ENCODE results near the gene KRTAP10-5.

The KRTAP10-5 gene

DNA sequence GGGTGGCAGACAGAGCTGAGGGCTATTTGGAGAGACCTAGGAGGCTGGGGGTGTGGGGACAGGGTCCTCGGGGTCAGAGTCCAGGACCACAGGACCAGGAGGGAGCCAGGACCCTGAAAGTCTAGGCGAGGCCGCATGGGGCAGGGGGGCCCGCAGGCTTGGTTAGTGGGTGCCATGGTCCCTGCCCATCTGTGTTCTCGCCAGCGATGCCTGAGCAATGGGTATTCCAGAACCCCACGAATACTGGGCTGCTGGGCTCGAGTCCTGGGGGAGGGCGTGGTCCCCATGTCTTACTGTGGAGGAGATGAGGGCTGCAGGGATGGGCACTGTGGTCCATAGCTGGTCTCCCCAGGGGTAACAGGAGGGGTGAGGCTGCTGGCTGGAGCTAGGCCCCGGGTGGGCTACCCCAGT is 9.9 kb upstream of the KRTAP10-5 start:
- Histone ChIP-seq H3K4me3 (ENCODE audit: low read length) (no peak overlapping the region), H3K27me3 (ENCODE audit: low read depth, low read length) (peaks cover 5% of the 10 kb centered on the region; the same call in 1 of the 2 replicates), H3K4me2 (ENCODE audit: low read length) (no peak overlapping the region), H4K20me1 (ENCODE audit: insufficient read depth, low read length) (no peaks in the 10 kb centered on the region), H3K27ac (ENCODE audit: low read length) (no peak overlapping the region), H3K4me1 (ENCODE audit: low read length) (no peaks in the 10 kb centered on the region), H3K9ac (ENCODE audit: low read length) (no peak overlapping the region), H3K9me3 (ENCODE audit: insufficient read depth, low read length) (no peaks in the 10 kb centered on the region), H2AFZ (ENCODE audit: low read depth, low read length) (no peak overlapping the region), H3K79me2 (ENCODE audit: low read length) (no peaks in the 10 kb centered on the region), H3K36me3 (replicated peaks; ENCODE audit: low read depth, low read length) (no peaks in the 10 kb centered on the region)
- TF ChIP-seq EZH2phosphoT487 (IDR thresholded peaks at IDR 0.05; ENCODE audit: low read depth) (no peak), CTCF (IDR thresholded peaks at IDR 0.05; ENCODE audit: low read depth, low read length) (no peak)

DNA sequence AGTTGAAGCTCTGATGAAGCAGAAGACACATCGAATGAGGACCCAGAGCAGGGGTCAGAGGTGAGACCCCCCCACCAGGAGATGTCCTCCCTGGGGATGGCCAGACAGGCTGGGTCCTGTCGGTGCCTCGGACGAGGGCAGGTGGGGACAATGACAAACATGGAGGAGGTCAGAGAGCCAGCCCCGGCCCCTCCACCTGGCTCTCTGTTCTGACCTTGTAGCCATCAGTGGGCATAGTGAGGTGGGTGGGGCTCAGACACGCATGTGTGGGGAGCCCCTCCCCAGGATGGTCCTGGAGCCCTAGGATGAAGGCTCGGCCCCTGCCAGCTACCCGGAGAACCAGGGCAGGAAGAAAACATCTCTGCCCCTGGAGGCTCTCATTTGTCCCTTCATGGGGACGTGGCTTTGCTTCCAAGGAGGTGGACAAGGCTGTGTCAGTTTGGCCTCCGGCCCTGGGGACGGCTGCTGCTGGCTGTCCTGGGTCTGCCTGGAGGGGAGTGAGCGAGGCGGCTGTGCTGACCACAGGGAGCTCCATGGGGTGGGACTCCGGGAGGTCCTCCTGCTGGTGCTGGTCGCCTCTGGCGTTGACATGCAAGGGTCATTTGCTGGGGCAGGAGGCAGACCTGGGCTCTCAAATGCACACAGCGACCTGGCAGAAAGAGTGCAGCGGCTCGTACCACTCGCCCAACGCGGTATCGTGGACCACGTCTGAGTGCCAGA is 9.3 kb upstream of the KRTAP10-5 start:
- H3K9ac ChIP-seq (ENCODE audit: low read length) = no peak overlapping the region

GRCh38 chr21:44589094-44589493 is 8.7 kb upstream of the KRTAP10-5 start:
- H3K79me2 ChIP-seq (ENCODE audit: low read length) = no peaks in the 10 kb centered on the region
- H3K4me1 ChIP-seq (ENCODE audit: low read length) = peaks cover 2% of the 10 kb centered on the region
- peaks cover 9% of the 10 kb centered on the region; the same call in 1 of the 2 replicates for H3K27me3 ChIP-seq (ENCODE audit: low read depth, low read length)
- H4K20me1 ChIP-seq (ENCODE audit: insufficient read depth, low read length) = no peaks in the 10 kb centered on the region
- TF ChIP-seq EZH2phosphoT487 (IDR thresholded peaks at IDR 0.05; ENCODE audit: low read depth) (no peak), CTCF (IDR thresholded peaks at IDR 0.05; ENCODE audit: low read depth, low read length) (no peak)
- H3K27ac ChIP-seq (ENCODE audit: low read length) = no peak overlapping the region
- H3K9ac ChIP-seq (ENCODE audit: low read length) = no peak overlapping the region
- H3K4me2 ChIP-seq (ENCODE audit: low read length) = no peak overlapping the region
- H3K9me3 ChIP-seq (ENCODE audit: insufficient read depth, low read length) = no peaks in the 10 kb centered on the region
- no peak overlapping the region for H3K4me3 ChIP-seq (ENCODE audit: low read length)
- H2AFZ ChIP-seq (ENCODE audit: low read depth, low read length) = no peak overlapping the region
- no peaks in the 10 kb centered on the region for H3K36me3 ChIP-seq (replicated peaks; ENCODE audit: low read depth, low read length)

More for the DNA sequence above, 9.3 kb upstream of the KRTAP10-5 start:
- Histone ChIP-seq H3K27me3 (ENCODE audit: low read depth, low read length) (peaks cover 6% of the 10 kb centered on the region; the same call in 1 of the 2 replicates), H4K20me1 (ENCODE audit: insufficient read depth, low read length) (no peaks in the 10 kb centered on the region), H3K9me3 (ENCODE audit: insufficient read depth, low read length) (no peaks in the 10 kb centered on the region), H2AFZ (ENCODE audit: low read depth, low read length) (no peak overlapping the region), H3K4me2 (ENCODE audit: low read length) (no peak overlapping the region), H3K36me3 (replicated peaks; ENCODE audit: low read depth, low read length) (no peaks in the 10 kb centered on the region), H3K79me2 (ENCODE audit: low read length) (no peaks in the 10 kb centered on the region), H3K27ac (ENCODE audit: low read length) (no peak overlapping the region), H3K4me1 (ENCODE audit: low read length) (no peaks in the 10 kb centered on the region), H3K4me3 (ENCODE audit: low read length) (no peak overlapping the region)
- TF ChIP-seq CTCF (IDR thresholded peaks at IDR 0.05; ENCODE audit: low read depth, low read length) (no peak), EZH2phosphoT487 (IDR thresholded peaks at IDR 0.05; ENCODE audit: low read depth) (no peak)

DNA sequence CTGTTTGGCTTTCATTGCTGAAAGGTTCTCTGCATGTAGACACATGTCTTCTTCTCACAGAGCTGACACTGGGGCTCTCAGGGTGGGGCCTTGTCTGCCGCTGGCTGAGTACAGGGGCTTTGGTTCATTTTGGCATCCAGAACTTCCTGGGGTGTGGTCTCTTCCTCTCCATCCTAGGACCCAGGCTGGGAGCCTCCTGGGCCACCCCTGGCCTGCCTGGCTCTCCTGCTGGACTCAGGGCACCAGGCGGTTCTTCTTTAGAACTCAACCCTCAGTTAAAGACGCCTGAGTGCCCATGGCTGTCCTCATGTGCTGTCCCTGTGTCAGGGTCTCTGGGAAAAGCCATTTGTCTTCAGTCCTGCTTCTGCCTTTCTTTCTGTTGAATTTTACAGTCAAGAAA is 5.5 kb upstream of the KRTAP10-5 start:
- Histone ChIP-seq H4K20me1 (ENCODE audit: insufficient read depth, low read length) (no peaks in the 10 kb centered on the region), H3K27me3 (ENCODE audit: low read depth, low read length) (peaks cover 9% of the 10 kb centered on the region; the same call in 1 of the 2 replicates), H3K36me3 (replicated peaks; ENCODE audit: low read depth, low read length) (no peaks in the 10 kb centered on the region), H2AFZ (ENCODE audit: low read depth, low read length) (no peak overlapping the region), H3K9ac (ENCODE audit: low read length) (no peak overlapping the region), H3K79me2 (ENCODE audit: low read length) (no peaks in the 10 kb centered on the region), H3K4me3 (ENCODE audit: low read length) (no peak overlapping the region), H3K4me1 (ENCODE audit: low read length) (peaks cover 10% of the 10 kb centered on the region), H3K4me2 (ENCODE audit: low read length) (no peak overlapping the region), H3K27ac (ENCODE audit: low read length) (no peak overlapping the region), H3K9me3 (ENCODE audit: insufficient read depth, low read length) (no peaks in the 10 kb centered on the region)
- no peak for TF ChIP-seq EZH2phosphoT487 (IDR thresholded peaks at IDR 0.05; ENCODE audit: low read depth)
- TF ChIP-seq CTCF (IDR thresholded peaks at IDR 0.05; ENCODE audit: low read depth, low read length) = no peak
